A549 (cell line): ENCODE data around the gene TARP.

Source experiments
- BHLHE40 ChIP-seq: IDR thresholded peaks from 2 replicates; pipeline ENCODE4 v1.6.1; 2012; ENCODE audit warnings: low read depth, low read length, inconsistent platforms
- CHD4 ChIP-seq: fragments of 200-600 bp; sonication (generic); IDR thresholded peaks from 2 replicates; pipeline ENCODE4 v1.6.1; 2016; ENCODE audit warnings: antibody characterized with exemption, mild to moderate bottlenecking, borderline replicate concordance
- POLR2AphosphoS2 ChIP-seq: conservative IDR thresholded peaks from 2 replicates; pipeline ENCODE4 v1.6.1; 2012; ENCODE audit warnings: low read length, improper control_type of control experiment, inconsistent platforms
- TF ChIP-seq, protein P1 (sequence below): fragments of >200 bp; sonication (Bioruptor Twin); formaldehyde crosslinking; IDR thresholded peaks from 3 replicates; pipeline ENCODE4 v1.5.1; 2016

- TF ChIP-seq, protein P1, sequence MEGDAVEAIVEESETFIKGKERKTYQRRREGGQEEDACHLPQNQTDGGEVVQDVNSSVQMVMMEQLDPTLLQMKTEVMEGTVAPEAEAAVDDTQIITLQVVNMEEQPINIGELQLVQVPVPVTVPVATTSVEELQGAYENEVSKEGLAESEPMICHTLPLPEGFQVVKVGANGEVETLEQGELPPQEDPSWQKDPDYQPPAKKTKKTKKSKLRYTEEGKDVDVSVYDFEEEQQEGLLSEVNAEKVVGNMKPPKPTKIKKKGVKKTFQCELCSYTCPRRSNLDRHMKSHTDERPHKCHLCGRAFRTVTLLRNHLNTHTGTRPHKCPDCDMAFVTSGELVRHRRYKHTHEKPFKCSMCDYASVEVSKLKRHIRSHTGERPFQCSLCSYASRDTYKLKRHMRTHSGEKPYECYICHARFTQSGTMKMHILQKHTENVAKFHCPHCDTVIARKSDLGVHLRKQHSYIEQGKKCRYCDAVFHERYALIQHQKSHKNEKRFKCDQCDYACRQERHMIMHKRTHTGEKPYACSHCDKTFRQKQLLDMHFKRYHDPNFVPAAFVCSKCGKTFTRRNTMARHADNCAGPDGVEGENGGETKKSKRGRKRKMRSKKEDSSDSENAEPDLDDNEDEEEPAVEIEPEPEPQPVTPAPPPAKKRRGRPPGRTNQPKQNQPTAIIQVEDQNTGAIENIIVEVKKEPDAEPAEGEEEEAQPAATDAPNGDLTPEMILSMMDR = no peak
- TF ChIP-seq BHLHE40 (no peak), CHD4 (no peak), POLR2AphosphoS2 (no peak)
Measured at GRCh38 chr7:38215115-38215514, 58.3 kb downstream of the TARP start.
